Measurements from ENCODE around the gene PSRC1. TPM values are rescaled to one million over a fixed set of nuclear protein-coding genes. Genes with fewer than 3 reads are reported as not detected.

PSRC1 gene
- total and polyA plus RNA-seq, 2 of the 8 experiments (the other 6 are each of a cell fraction or from before 2014, with no cell fraction given), result 56.1 to 67.3 TPM

GRCh38 chr1:109290998-109291397 is 8.1 kb upstream of the PSRC1 start:
- no peak overlapping the region for H3K18ac ChIP-seq (ENCODE audit: extremely low read depth, low read length)
- no peak overlapping the region for H3K23ac ChIP-seq (ENCODE audit: insufficient read length)
- no peaks in the 10 kb centered on the region for H3K23me2 ChIP-seq (ENCODE audit: low read depth, low read length)
- no peaks in the 10 kb centered on the region; a peak in 1 of 7 replicates for H3K27me3 ChIP-seq (replicated peaks in 1 of 4; ENCODE audit: control insufficient read depth in 3 of 4, extremely low read depth in 1 of 4, insufficient read depth in 3 of 4, low read length in 3 of 4)
- no peak overlapping the region for H2BK120ac ChIP-seq (replicated peaks; ENCODE audit: low read depth, low read length)
- H3K56ac ChIP-seq (replicated peaks; ENCODE audit: insufficient read length, low read depth, low read length), result no peak overlapping the region
- no peak overlapping the region for H3K4me3 ChIP-seq (ENCODE audit: extremely low read depth in 1 of 4, insufficient read depth in 2 of 4, low read depth in 3 of 4, low read length in 4 of 4)
- WGBS, 2 experiments (ENCODE audit: extremely low coverage in 1 of 2, insufficient coverage in 1 of 2, insufficient read length in 1 of 2, insufficient replicate concordance in 2 of 2, low coverage in 1 of 2, low lambda C conversion rate in 2 of 2, missing lambda C conversion rate in 1 of 2), result 95% methylated on average over 6 of the region's 6 CpGs; no CpG with 5 or more reads in 1 of the 2 experiments
- no peak overlapping the region for H2BK15ac ChIP-seq (ENCODE audit: low read length)
- H3K27ac ChIP-seq (ENCODE audit: low read depth, low read length), result no peak overlapping the region
- no peak overlapping the region for H4K5ac ChIP-seq (ENCODE audit: insufficient read length, low read depth, low read length)
- no peaks in the 10 kb centered on the region for H3K4me1 ChIP-seq (replicated peaks in 1 of 4; ENCODE audit: control insufficient read depth in 3 of 4, insufficient read depth in 4 of 4, low read length in 3 of 4)
- peak overlapping the region; percentile 62; the same call in 1 of the 2 replicates for H2AFZ ChIP-seq (ENCODE audit: low read length)
- no peaks in the 10 kb centered on the region for H3K79me2 ChIP-seq (ENCODE audit: control insufficient read depth in 1 of 2, insufficient read depth in 2 of 2, low read length in 2 of 2)
- DNase-seq (ENCODE audit: low read depth in 1 of 2, low spot score in 2 of 2) (no peak), FAIRE-seq (no peak)
- H4K91ac ChIP-seq (replicated peaks; ENCODE audit: insufficient read length, low read length), result no peak overlapping the region
- no peak overlapping the region for H3K4ac ChIP-seq (replicated peaks; ENCODE audit: insufficient read length, low read depth, low read length)
- TF ChIP-seq SAP30 (IDR thresholded peaks at IDR 0.05; ENCODE audit: insufficient read depth, insufficient replicate concordance, low read length) (no peak), KDM5A (IDR thresholded peaks at IDR 0.05; ENCODE audit: low read length) (no peak), CHD1 (IDR thresholded peaks at IDR 0.05; ENCODE audit: low read depth, low read length) (no peak), HDAC6 (IDR thresholded peaks at IDR 0.05; ENCODE audit: low read depth, low read length) (no peak), SP4 (IDR thresholded peaks at IDR 0.05; ENCODE audit: low read length) (no peak), TAF7 (optimal IDR thresholded peaks at IDR 0.05; ENCODE audit: borderline replicate concordance, low read depth, low read length) (no peak), MAX (IDR thresholded peaks at IDR 0.05) (no peak), SUZ12 (IDR thresholded peaks at IDR 0.05; ENCODE audit: low read length) (no peak), HDAC2 (IDR thresholded peaks at IDR 0.05; ENCODE audit: borderline replicate concordance in 1 of 2, low read depth in 2 of 2, low read length in 2 of 2) (no peak), POU5F1 (IDR thresholded peaks at IDR 0.05; ENCODE audit: low read depth, low read length) (no peak)
- H3K9me3 ChIP-seq (ENCODE audit: insufficient read depth in 2 of 2, low read depth in 1 of 2, low read length in 1 of 2), result no peaks in the 10 kb centered on the region
- ChIA-PET POLR2A (ENCODE audit: partially characterized antibody) (no interaction called here), CTCF (ENCODE audit: partially characterized antibody) (interaction anchor here (1.4 to 1.5 kb wide), 2 partner anchors 41 to 99 kb away, joined by 3 to 5 read pairs; no protein-coding TSS in a partner anchor)
- H3K4me2 ChIP-seq (ENCODE audit: insufficient read depth in 1 of 2, low read depth in 2 of 2, low read length in 2 of 2), result no peak overlapping the region
- no peak overlapping the region for H4K8ac ChIP-seq (ENCODE audit: extremely low read depth, insufficient read depth, low read length)
- no peaks in the 10 kb centered on the region for H3K36me3 ChIP-seq (ENCODE audit: control insufficient read depth in 2 of 4, insufficient read depth in 4 of 4, low read length in 3 of 4)
- no peaks in the 10 kb centered on the region for H3K79me1 ChIP-seq (ENCODE audit: low read depth, low read length)
- no peak overlapping the region for H2BK12ac ChIP-seq (ENCODE audit: low read depth, low read length)
- no peak overlapping the region for H2BK5ac ChIP-seq (ENCODE audit: low read depth, low read length)
- H3K14ac ChIP-seq (ENCODE audit: insufficient read length), result no peak overlapping the region
- H2AK5ac ChIP-seq (ENCODE audit: low read depth, low read length), result no peak overlapping the region
- no peaks in the 10 kb centered on the region for H4K20me1 ChIP-seq (replicated peaks in 1 of 2; ENCODE audit: control insufficient read depth in 1 of 2, insufficient read depth in 2 of 2, low read length in 2 of 2)
- H3K9ac ChIP-seq (replicated peaks in 1 of 4; ENCODE audit: extremely low read depth in 1 of 4, low read depth in 3 of 4, low read length in 3 of 4), result no peak overlapping the region
- no peak overlapping the region for H2BK20ac ChIP-seq (ENCODE audit: low read length)
